Epidermal melanocyte (primary cell): Measurements from ENCODE around the gene OR6V1.
A peak's percentile ranks its signal among the peaks of the same experiment; 100 is the strongest.

Experiments used
- DNase-seq: peaks from one replicate; pipeline ENCODE4 v3.0.0; 2011; ENCODE audit warnings: low spot score; ENCODE audit not compliant: insufficient read length

Gene OR6V1

GRCh38 chr7:143052041-143052440 is at the start of gene OR6V1:
Gene OR6V1, plus strand, starts transcription at chr7:143052341. Its CDS starts 0 bp downstream, at chr7:143052341.
- DNase-seq, result no peak

- DNase-seq, result no peak
Observed at GRCh38 chr7:143002898-143003297, 49.2 kb upstream of the OR6V1 start.

GRCh38 chr7:143003393-143004051 is 48.6 kb upstream of the OR6V1 start:
- DNase-seq, result no peak

GRCh38 chr7:143005632-143006260 is 46.4 kb upstream of the OR6V1 start:
- no peak for DNase-seq

GRCh38 chr7:143008007-143008901 is 43.9 kb upstream of the OR6V1 start:
- peak; percentile 34 for DNase-seq

- DNase-seq, result no peak
Observed at GRCh38 chr7:143012001-143012400, 40.1 kb upstream of the OR6V1 start.

GRCh38 chr7:143012409-143012808 is 39.7 kb upstream of the OR6V1 start:
- DNase-seq, result no peak

- no peak for DNase-seq
Observed at GRCh38 chr7:143013473-143013872, 38.7 kb upstream of the OR6V1 start.

GRCh38 chr7:143013893-143014292 is 38.2 kb upstream of the OR6V1 start:
- DNase-seq, result no peak

GRCh38 chr7:143015084-143015483 is 37.1 kb upstream of the OR6V1 start:
- DNase-seq, result no peak

GRCh38 chr7:143015926-143016490 is 36.1 kb upstream of the OR6V1 start:
- no peak for DNase-seq

GRCh38 chr7:143016996-143017395 is 35.1 kb upstream of the OR6V1 start:
- no peak for DNase-seq

- no peak for DNase-seq
Observed at GRCh38 chr7:143018931-143019330, 33.2 kb upstream of the OR6V1 start.

- DNase-seq, result no peak
Observed at GRCh38 chr7:143023047-143023446, 29.1 kb upstream of the OR6V1 start.

- no peak for DNase-seq
Observed at GRCh38 chr7:143025371-143025770, 26.8 kb upstream of the OR6V1 start.

- DNase-seq, result no peak
Observed at GRCh38 chr7:143027032-143027431, 25.1 kb upstream of the OR6V1 start, which contains the start of gene OR9A2. Gene OR9A2, minus strand, starts transcription at chr7:143027132. Its CDS starts 0 bp downstream, at chr7:143027132.

GRCh38 chr7:143027683-143028082 is 24.5 kb upstream of the OR6V1 start:
- DNase-seq, result no peak

- DNase-seq, result no peak
Observed at GRCh38 chr7:143038635-143039034, 13.5 kb upstream of the OR6V1 start.

GRCh38 chr7:143040209-143040715 is 11.9 kb upstream of the OR6V1 start:
- no peak for DNase-seq

GRCh38 chr7:143041346-143041745 is 10.8 kb upstream of the OR6V1 start:
- DNase-seq, result no peak

GRCh38 chr7:143042159-143042789 is 9.9 kb upstream of the OR6V1 start:
- DNase-seq, result no peak
